ENCODE results near the gene VPS26C. TPM values are rescaled to one million over a fixed set of nuclear protein-coding genes. Genes with fewer than 3 reads are reported as not detected.
A peak's percentile ranks its signal among the peaks of the same experiment; 100 is the strongest.

VPS26C gene
- total and polyA plus RNA-seq, 2 of the 13 experiments (the other 11 are each of a cell fraction or from before 2014, with no cell fraction given), result 30.3 to 39.7 TPM

- no peak; the same call in 1 of the 2 replicates for TF ChIP-seq ZNF609 (CRISPR knock-in tag; IDR thresholded peaks at IDR 0.05; ENCODE audit: borderline replicate concordance)
- TF ChIP-seq ATM (IDR thresholded peaks at IDR 0.05; ENCODE audit: borderline replicate concordance), result no peak
- peak; percentile 78; the same call in 1 of the 2 replicates for TF ChIP-seq ZNF616 (CRISPR knock-in tag; IDR thresholded peaks at IDR 0.05; ENCODE audit: low read depth)
- no peak for TF ChIP-seq ZNF3 (CRISPR knock-in tag; IDR thresholded peaks at IDR 0.05)
- no peak for TF ChIP-seq BRD4 (CRISPR knock-in tag; IDR thresholded peaks at IDR 0.05)
- TF ChIP-seq ZNF766 (CRISPR knock-in tag; IDR thresholded peaks at IDR 0.05; ENCODE audit: borderline replicate concordance), result 0 out of 2 replicates have a peak, but pooled peaks have one; percentile 3
- TF ChIP-seq ZGPAT (CRISPR knock-in tag; IDR thresholded peaks at IDR 0.05), result peak; percentile 95
- TF ChIP-seq ZNF720 (CRISPR knock-in tag; IDR thresholded peaks at IDR 0.05), result no peak
- TF ChIP-seq ZNF33B (CRISPR knock-in tag; IDR thresholded peaks at IDR 0.05), result 0 out of 2 replicates have a peak, but pooled peaks have one; percentile 36
- TF ChIP-seq NFE2L1 (CRISPR knock-in tag; IDR thresholded peaks at IDR 0.05; ENCODE audit: borderline replicate concordance), result no peak
- no peak for TF ChIP-seq FUBP1 (CRISPR knock-in tag; IDR thresholded peaks at IDR 0.05; ENCODE audit: borderline replicate concordance)
- peak; percentile 84 for TF ChIP-seq ZFP36L1 (CRISPR knock-in tag; IDR thresholded peaks at IDR 0.05)
- peak; percentile 72; the same call in 1 of the 2 replicates for TF ChIP-seq GMEB2 (CRISPR knock-in tag; IDR thresholded peaks at IDR 0.05; ENCODE audit: low read depth)
- no peak; the same call in 1 of the 2 replicates for TF ChIP-seq SIX4 (CRISPR knock-in tag; IDR thresholded peaks at IDR 0.05)
- TF ChIP-seq NFE2 (CRISPR knock-in tag; IDR thresholded peaks at IDR 0.05), result no peak; the same call in 1 of the 2 replicates
- TF ChIP-seq ZNF703 (CRISPR knock-in tag; IDR thresholded peaks at IDR 0.05; ENCODE audit: borderline replicate concordance), result peak; percentile 73; the same call in 1 of the 2 replicates
- TF ChIP-seq HOXA5 (CRISPR knock-in tag; IDR thresholded peaks at IDR 0.05), result no peak; the same call in 1 of the 2 replicates
Observed at GRCh38 chr21:37267269-37268185, at the start of gene VPS26C (continued).

Measured in HepG2 (cell line).